Body of pancreas (tissue), 4 donors: ENCODE results near the gene C4orf46.

Experiments
- POLR2A ChIP-seq, 3 donors: fragments of 450-650 bp; IDR thresholded peaks; one replicate each; pipeline ENCODE4 v1.6.1; 2016; ENCODE audit warnings: antibody characterized with exemption in 3 of 3, mild to moderate bottlenecking in 2 of 3
- TF ChIP-seq, protein P1 (sequence below), 7 experiments: fragments of 450-650 bp in 4 of 7; fragments of 200-600 bp in 3 of 7; sonication (generic) in 3 of 7; IDR thresholded peaks; one replicate each; pipeline ENCODE4 v1.5.1; 2016 to 2019; ENCODE audit warnings: antibody characterized with exemption in 7 of 7

DNA sequence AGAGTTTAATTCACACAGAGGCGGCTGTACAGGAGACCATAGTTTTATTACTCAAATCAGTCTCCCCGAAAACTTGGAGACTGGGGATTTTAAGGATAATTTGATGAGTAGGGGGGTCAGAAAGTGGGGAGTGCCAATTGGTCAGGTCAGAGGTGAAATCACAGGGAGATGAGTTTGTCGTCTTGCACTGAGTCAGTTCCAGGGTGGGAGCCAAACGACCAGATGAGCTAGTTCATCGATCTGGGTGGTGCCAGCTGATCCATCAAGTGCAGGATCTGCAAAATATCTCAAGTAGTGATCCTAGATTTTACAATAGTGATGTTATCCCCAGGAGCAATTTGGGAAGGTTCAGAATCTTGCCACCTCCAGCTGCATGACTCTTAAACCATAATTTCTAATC lies 4.4 kb upstream of the C4orf46 start:
- TF ChIP-seq, protein P1, sequence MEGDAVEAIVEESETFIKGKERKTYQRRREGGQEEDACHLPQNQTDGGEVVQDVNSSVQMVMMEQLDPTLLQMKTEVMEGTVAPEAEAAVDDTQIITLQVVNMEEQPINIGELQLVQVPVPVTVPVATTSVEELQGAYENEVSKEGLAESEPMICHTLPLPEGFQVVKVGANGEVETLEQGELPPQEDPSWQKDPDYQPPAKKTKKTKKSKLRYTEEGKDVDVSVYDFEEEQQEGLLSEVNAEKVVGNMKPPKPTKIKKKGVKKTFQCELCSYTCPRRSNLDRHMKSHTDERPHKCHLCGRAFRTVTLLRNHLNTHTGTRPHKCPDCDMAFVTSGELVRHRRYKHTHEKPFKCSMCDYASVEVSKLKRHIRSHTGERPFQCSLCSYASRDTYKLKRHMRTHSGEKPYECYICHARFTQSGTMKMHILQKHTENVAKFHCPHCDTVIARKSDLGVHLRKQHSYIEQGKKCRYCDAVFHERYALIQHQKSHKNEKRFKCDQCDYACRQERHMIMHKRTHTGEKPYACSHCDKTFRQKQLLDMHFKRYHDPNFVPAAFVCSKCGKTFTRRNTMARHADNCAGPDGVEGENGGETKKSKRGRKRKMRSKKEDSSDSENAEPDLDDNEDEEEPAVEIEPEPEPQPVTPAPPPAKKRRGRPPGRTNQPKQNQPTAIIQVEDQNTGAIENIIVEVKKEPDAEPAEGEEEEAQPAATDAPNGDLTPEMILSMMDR (IDR thresholded peaks at IDR 0.05), result no peak
- no peak for TF ChIP-seq POLR2A (IDR thresholded peaks at IDR 0.05)
